ENCODE measurements around the gene DNM1L.
A peak's percentile ranks its signal among the peaks of the same experiment; 100 is the strongest.

Gene DNM1L

DNA sequence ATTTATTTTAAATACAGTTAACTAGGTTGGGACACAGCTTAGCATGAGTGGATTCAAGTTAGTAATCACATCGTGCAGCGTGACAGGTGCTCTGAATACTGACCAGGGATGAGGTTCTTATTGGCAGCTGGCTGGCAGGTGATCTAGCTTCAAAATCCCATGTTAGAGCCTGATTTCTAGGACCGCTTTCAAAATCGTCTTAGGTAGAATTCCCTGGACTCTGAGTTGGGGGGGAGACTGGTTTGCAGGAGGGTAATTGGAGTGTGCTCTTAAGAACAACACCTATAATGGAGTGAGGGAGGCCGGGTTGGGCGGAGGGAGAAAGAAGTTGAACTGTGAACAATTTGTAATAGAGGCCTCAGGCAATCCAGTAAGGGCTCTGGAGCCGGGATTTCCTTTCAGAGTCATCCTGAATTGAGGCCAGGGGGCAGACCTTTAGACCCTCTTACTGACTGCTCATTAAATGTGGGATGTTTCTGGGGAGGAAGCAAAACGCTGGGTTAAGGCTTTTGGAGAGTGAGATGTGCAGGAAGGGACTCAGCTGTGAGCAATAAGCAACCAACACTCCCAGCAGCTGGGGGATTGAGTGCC, 77.5 kb downstream of the DNM1L start:
- peak overlapping the region; percentile 91 for H3K27ac Mint-ChIP-seq
- ATAC-seq (no peak), DNase-seq (no peak)
- H3K4me1 Mint-ChIP-seq, result peaks cover 25% of the 10 kb centered on the region
- H3K27me3 Mint-ChIP-seq, result no peaks in the 10 kb centered on the region
- no peaks in the 10 kb centered on the region for H3K9me3 Mint-ChIP-seq
- H3K36me3 Mint-ChIP-seq (ENCODE audit: low read depth), result peaks cover 18% of the 10 kb centered on the region
- peak overlapping the region; percentile 92 for H3K4me3 Mint-ChIP-seq

GRCh38 chr12:32757157-32757556, 78.1 kb downstream of the DNM1L start:
- H3K4me1 Mint-ChIP-seq, result peaks cover 25% of the 10 kb centered on the region
- DNase-seq, result no peak
- H3K4me3 Mint-ChIP-seq, result no peak overlapping the region
- peaks cover 18% of the 10 kb centered on the region for H3K36me3 Mint-ChIP-seq (ENCODE audit: low read depth)
- H3K27ac Mint-ChIP-seq, result no peak overlapping the region
- peaks cover 2% of the 10 kb centered on the region for H3K27me3 Mint-ChIP-seq
- ATAC-seq, result no peak
- H3K9me3 Mint-ChIP-seq, result no peaks in the 10 kb centered on the region

DNA sequence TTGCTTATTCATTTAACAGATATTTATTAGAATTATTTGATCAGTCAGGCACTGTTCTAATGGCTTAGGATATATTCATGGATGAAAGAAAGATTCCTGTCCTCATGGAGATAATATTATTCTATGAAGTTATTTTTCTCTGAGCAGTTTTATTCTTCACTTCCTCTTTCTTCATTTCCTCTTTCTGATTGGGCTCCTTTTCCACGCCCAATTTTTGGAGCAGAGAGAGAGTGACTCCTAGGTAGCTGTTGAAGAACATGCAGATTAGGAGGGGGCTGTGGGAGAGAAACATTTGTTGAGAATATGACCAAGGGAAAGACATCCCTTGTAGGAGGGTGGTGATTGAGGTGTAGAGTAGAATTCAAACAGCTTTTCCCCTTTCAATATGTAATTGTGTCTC, 82.6 kb downstream of the DNM1L start:
- ATAC-seq, result no peak
- Mint-ChIP-seq H3K27ac (no peak overlapping the region), H3K9me3 (no peaks in the 10 kb centered on the region), H3K27me3 (peaks cover 2% of the 10 kb centered on the region), H3K4me1 (no peaks in the 10 kb centered on the region), H3K4me3 (no peak overlapping the region), H3K36me3 (ENCODE audit: low read depth) (no peaks in the 10 kb centered on the region)
- no peak for DNase-seq

GRCh38 chr12:32765906-32766305, 86.8 kb downstream of the DNM1L start:
- Mint-ChIP-seq H3K4me1 (no peaks in the 10 kb centered on the region), H3K36me3 (ENCODE audit: low read depth) (no peaks in the 10 kb centered on the region), H3K27me3 (peaks cover 9% of the 10 kb centered on the region), H3K27ac (no peak overlapping the region), H3K4me3 (no peak overlapping the region), H3K9me3 (no peaks in the 10 kb centered on the region)
- DNase-seq (no peak), ATAC-seq (no peak)

DNA sequence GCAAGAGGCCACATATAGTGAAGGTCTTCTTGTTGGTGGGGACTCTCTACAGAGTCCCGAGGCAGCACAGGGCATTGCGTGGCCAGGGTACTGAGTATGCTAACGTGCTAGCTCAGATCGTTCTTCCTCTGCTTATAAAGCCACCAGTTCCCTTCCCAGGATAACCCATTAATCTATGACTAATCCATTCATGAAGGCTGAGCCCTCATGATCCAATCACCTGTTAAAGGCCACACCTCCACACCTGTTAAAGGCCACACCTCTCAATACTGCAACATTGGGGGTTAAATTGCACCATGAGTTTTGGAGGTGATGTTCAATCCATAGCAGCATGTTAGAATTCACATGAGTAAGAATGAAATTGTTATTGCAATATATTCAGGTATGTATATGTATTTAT, 89.4 kb downstream of the DNM1L start:
- no peak for DNase-seq
- no peak for ATAC-seq
- H3K27ac Mint-ChIP-seq, result no peak overlapping the region
- peaks cover 11% of the 10 kb centered on the region for H3K27me3 Mint-ChIP-seq
- H3K4me1 Mint-ChIP-seq, result no peaks in the 10 kb centered on the region
- H3K36me3 Mint-ChIP-seq (ENCODE audit: low read depth), result no peaks in the 10 kb centered on the region
- H3K4me3 Mint-ChIP-seq, result no peak overlapping the region
- H3K9me3 Mint-ChIP-seq, result no peaks in the 10 kb centered on the region

DNA sequence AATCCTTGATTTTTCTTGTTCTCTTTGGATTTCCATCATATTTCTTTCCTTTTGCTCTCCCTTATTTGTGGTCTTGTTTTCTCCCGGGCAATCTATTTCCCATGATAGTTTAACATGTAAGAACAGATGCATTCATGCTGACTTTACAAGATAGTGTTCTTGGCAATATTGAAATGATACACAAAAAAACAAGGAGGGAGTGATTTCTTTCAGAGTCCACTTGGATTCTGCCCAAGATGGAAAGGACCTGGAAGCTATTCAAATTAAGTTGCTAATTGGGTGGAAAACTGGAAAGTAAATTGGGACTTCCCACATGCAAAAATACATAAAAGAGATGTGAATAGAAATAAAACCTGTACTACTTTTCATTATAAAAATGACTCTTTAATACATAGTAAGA, 91.0 kb downstream of the DNM1L start:
- no peaks in the 10 kb centered on the region for H3K4me1 Mint-ChIP-seq

DNA sequence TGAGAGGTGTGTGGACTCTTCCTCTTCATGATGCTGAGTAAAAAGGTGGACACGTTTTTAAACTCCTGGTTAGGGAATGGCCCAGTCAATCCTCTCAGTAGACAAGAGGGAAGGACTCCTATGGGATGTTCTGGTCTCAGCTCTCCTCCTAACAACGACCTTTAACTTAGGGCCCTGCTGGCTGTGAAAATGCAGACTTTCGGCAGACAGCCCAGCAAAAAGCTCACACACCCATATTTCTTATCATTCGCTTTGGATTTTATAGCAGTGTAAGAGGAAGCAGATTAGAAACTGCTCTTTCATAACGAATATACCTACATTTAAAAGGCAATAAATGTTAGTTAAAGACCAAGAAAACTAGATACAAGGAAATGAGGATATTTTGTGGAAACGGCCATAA, 94.6 kb downstream of the DNM1L start:
- Mint-ChIP-seq H3K36me3 (ENCODE audit: low read depth) (no peaks in the 10 kb centered on the region), H3K4me3 (no peak overlapping the region), H3K27ac (no peak overlapping the region), H3K4me1 (no peaks in the 10 kb centered on the region), H3K27me3 (peaks cover 13% of the 10 kb centered on the region), H3K9me3 (no peaks in the 10 kb centered on the region)
- no peak for DNase-seq
- ATAC-seq, result no peak

More for the DNA sequence above, 91.0 kb downstream of the DNM1L start:
- H3K27ac Mint-ChIP-seq, result no peak overlapping the region
- no peak overlapping the region for H3K4me3 Mint-ChIP-seq
- DNase-seq, result no peak
- no peaks in the 10 kb centered on the region for H3K36me3 Mint-ChIP-seq (ENCODE audit: low read depth)
- H3K27me3 Mint-ChIP-seq, result peaks cover 13% of the 10 kb centered on the region
- no peaks in the 10 kb centered on the region for H3K9me3 Mint-ChIP-seq
- ATAC-seq, result no peak

- DNase-seq (no peak), ATAC-seq (no peak)
- Mint-ChIP-seq H3K9me3 (no peaks in the 10 kb centered on the region), H3K27me3 (peaks cover 10% of the 10 kb centered on the region), H3K36me3 (ENCODE audit: low read depth) (no peaks in the 10 kb centered on the region), H3K27ac (no peak overlapping the region), H3K4me3 (no peak overlapping the region), H3K4me1 (no peaks in the 10 kb centered on the region)
Observed at GRCh38 chr12:32776258-32776657, 97.2 kb downstream of the DNM1L start.

DNA sequence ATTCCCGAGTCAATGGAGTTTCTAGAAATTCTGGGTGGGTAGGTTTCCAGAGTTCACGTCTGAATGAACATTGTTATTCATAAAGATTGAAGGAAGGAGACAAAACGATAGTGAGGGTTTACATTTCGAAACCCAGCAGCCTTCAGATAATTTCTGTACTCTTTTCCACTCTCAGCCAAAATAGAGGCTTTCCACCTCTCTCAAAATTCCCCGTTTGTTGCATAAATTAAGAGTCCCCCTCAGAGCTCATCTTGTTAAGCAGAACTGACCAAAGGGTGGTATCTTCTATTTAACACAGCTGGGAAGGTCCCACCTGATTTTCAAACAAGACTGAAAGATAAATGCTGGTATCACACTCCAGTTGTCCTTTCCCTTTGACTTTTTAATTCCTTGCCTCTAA, 98.1 kb downstream of the DNM1L start:
- no peak overlapping the region for H3K4me3 Mint-ChIP-seq
- ATAC-seq (no peak), DNase-seq (no peak)

GRCh38 chr12:32777691-32778175, 98.6 kb downstream of the DNM1L start:
- ATAC-seq, result no peak
- Mint-ChIP-seq H3K27me3 (peaks cover 7% of the 10 kb centered on the region), H3K4me1 (no peaks in the 10 kb centered on the region), H3K9me3 (no peaks in the 10 kb centered on the region), H3K36me3 (ENCODE audit: low read depth) (no peaks in the 10 kb centered on the region), H3K27ac (no peak overlapping the region), H3K4me3 (no peak overlapping the region)
- DNase-seq, result no peak

More for the DNA sequence above, 98.1 kb downstream of the DNM1L start:
- H3K27ac Mint-ChIP-seq, result no peak overlapping the region
- no peaks in the 10 kb centered on the region for H3K9me3 Mint-ChIP-seq
- H3K36me3 Mint-ChIP-seq (ENCODE audit: low read depth), result no peaks in the 10 kb centered on the region
- no peaks in the 10 kb centered on the region for H3K4me1 Mint-ChIP-seq
- H3K27me3 Mint-ChIP-seq, result peaks cover 7% of the 10 kb centered on the region

- H3K36me3 Mint-ChIP-seq (ENCODE audit: low read depth), result no peaks in the 10 kb centered on the region
- no peak overlapping the region for H3K4me3 Mint-ChIP-seq
- ATAC-seq (no peak), DNase-seq (no peak)
- H3K27me3 Mint-ChIP-seq, result peaks cover 5% of the 10 kb centered on the region
- H3K4me1 Mint-ChIP-seq, result no peaks in the 10 kb centered on the region
- no peaks in the 10 kb centered on the region for H3K9me3 Mint-ChIP-seq
- H3K27ac Mint-ChIP-seq, result no peak overlapping the region
Observed at GRCh38 chr12:32780071-32780470, 101.0 kb downstream of the DNM1L start.

DNA sequence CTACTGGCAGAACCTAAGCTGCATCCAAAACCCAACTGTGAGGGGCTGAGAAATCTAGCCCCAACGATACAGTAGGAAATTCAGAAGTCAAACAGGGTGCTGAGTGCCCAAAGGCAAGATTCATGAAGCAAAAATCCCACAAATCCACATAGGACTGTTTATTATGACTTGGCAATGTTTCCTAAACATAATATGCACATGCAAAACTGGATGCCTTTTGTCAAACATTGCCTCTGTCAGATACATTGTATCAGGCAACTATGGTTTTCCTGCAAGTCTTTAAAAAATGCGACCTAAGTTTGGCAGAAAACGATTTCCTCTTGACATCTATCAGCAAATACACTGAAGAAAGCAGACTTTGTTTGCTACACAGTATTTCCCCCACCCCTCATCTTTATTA, 103.9 kb downstream of the DNM1L start:
- no peaks in the 10 kb centered on the region for H3K36me3 Mint-ChIP-seq (ENCODE audit: low read depth)
- H3K9me3 Mint-ChIP-seq, result no peaks in the 10 kb centered on the region
- DNase-seq (no peak), ATAC-seq (no peak)
- no peaks in the 10 kb centered on the region for H3K4me1 Mint-ChIP-seq
- no peak overlapping the region for H3K4me3 Mint-ChIP-seq
- H3K27ac Mint-ChIP-seq, result no peak overlapping the region
- peaks cover 2% of the 10 kb centered on the region for H3K27me3 Mint-ChIP-seq

- no peak for DNase-seq
- H3K9me3 Mint-ChIP-seq, result no peaks in the 10 kb centered on the region
- no peak overlapping the region for H3K4me3 Mint-ChIP-seq
- H3K36me3 Mint-ChIP-seq (ENCODE audit: low read depth), result no peaks in the 10 kb centered on the region
- no peaks in the 10 kb centered on the region for H3K4me1 Mint-ChIP-seq
- ATAC-seq, result no peak
- no peaks in the 10 kb centered on the region for H3K27me3 Mint-ChIP-seq
- H3K27ac Mint-ChIP-seq, result no peak overlapping the region
Observed at GRCh38 chr12:32785557-32785956, 106.5 kb downstream of the DNM1L start.

DNA sequence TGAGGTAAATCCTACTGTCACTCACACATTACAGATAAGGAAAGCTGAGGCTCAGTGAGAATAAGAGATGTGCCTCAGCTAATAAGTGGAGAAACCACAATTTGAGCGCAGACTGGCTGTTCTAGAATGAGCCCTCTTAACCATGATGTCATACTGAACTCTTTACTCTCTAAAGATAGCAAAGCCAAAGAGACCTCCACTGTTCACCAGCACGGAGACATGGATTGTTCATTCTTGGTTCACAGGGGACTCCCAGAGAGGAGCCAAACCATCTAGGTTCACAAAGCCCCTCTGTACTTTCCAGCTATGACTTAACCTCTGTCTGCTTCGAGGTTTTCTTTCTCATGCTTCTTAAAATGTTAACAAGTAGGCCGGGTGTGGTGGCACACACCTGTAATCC, 109.3 kb downstream of the DNM1L start:
- no peak overlapping the region for H3K4me3 Mint-ChIP-seq
- DNase-seq (no peak), ATAC-seq (no peak)
- H3K36me3 Mint-ChIP-seq (ENCODE audit: low read depth), result no peaks in the 10 kb centered on the region
- H3K9me3 Mint-ChIP-seq, result no peaks in the 10 kb centered on the region
- no peaks in the 10 kb centered on the region for H3K4me1 Mint-ChIP-seq
- no peak overlapping the region for H3K27ac Mint-ChIP-seq
- H3K27me3 Mint-ChIP-seq, result no peaks in the 10 kb centered on the region

GRCh38 chr12:32789446-32789845, 110.3 kb downstream of the DNM1L start:
- no peaks in the 10 kb centered on the region for H3K36me3 Mint-ChIP-seq (ENCODE audit: low read depth)
- ATAC-seq (no peak), DNase-seq (no peak)
- no peaks in the 10 kb centered on the region for H3K9me3 Mint-ChIP-seq
- no peak overlapping the region for H3K27ac Mint-ChIP-seq
- no peak overlapping the region for H3K4me3 Mint-ChIP-seq
- no peaks in the 10 kb centered on the region for H3K27me3 Mint-ChIP-seq
- no peaks in the 10 kb centered on the region for H3K4me1 Mint-ChIP-seq

GRCh38 chr12:32789916-32790315, 110.8 kb downstream of the DNM1L start:
- H3K4me1 Mint-ChIP-seq, result no peaks in the 10 kb centered on the region
- no peak for DNase-seq
- no peak overlapping the region for H3K27ac Mint-ChIP-seq
- ATAC-seq, result no peak
- H3K36me3 Mint-ChIP-seq (ENCODE audit: low read depth), result no peaks in the 10 kb centered on the region
- H3K9me3 Mint-ChIP-seq, result no peaks in the 10 kb centered on the region
- no peaks in the 10 kb centered on the region for H3K27me3 Mint-ChIP-seq
- H3K4me3 Mint-ChIP-seq, result no peak overlapping the region

All from activated naive CD8-positive, alpha-beta T cell treated with anti-CD3 and anti-CD28 coated beads, Interleukin-2, amount 50 U/mL, for 24 hours (primary cell).